DMS153 treated with DMSO at 0.1 percent for 48 hours (cell line): Measurements from ENCODE around the gene PARM1.

Source experiments
- DNase-seq: peaks from one replicate; lab custom pipeline; 2025; ENCODE audit not compliant: unreplicated experiment; lab: John Stamatoyannopoulos, UW

PARM1 gene

DNA sequence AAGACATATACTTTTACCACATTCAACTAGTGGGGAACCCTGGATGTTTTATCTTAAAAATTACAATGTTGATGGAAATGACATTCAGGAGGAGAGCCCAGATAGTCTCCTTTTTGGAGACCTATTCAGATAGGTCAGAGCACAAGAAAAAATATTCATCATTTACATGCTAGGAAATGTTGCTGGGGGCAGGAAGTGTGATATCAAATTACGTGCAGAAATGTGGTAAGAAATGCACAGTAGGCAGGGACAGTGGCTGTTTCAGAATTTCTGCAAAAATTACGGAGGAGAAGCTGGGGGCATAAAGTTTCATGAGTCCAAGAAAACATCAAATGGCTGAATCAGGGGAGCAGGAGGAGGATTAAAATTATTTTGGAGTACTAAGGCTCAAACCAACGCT is 8.2 kb downstream of the PARM1 start:
- DNase-seq = no peak

DNA sequence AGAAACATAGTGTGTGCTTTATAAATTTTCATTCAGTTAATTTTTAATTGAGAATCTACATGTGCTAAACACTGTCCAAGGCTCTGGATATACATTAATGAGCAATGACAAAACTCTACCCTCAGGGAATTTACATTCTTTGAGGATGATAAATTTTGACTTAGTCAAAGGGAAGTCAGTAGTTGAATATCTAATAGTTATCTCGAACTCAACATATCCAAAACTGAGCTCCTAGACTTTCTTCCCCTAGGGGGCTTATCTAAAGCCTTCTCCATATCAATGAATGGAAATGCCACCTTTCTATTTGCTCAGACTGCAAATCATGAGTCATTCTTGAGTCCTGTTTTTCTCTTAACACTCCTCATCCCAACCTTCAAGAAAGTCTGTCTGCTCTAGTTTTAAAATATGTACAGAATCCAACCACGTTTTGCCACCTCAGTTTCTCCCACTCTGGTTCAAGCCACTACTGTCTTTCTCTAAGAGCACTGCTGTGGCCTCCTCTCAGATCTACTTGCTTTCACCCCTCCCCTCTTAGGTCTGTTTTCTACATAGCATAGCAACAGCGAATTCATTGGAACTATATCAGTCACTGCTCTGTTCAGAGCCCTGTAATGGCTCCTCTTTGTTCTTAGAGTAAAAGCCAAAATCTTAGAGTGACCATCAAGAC is 9.5 kb downstream of the PARM1 start:
- no peak for DNase-seq

DNA sequence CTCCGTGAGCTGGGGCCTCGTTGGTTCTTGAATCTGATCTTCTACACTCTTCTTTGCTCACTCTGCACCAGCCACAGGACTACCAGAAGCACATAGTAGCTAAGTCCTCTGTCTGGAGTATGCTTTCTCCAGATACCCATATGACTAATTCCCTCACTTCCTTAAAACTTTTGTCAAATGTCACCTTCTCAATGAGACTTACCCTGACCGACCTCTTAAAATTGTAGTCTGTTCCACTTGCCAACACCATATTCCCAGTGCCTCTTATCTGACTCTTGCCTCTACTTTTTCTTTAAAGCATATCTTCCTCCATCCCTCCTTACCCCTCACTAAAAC is 10.0 kb downstream of the PARM1 start:
- DNase-seq = no peak

DNA sequence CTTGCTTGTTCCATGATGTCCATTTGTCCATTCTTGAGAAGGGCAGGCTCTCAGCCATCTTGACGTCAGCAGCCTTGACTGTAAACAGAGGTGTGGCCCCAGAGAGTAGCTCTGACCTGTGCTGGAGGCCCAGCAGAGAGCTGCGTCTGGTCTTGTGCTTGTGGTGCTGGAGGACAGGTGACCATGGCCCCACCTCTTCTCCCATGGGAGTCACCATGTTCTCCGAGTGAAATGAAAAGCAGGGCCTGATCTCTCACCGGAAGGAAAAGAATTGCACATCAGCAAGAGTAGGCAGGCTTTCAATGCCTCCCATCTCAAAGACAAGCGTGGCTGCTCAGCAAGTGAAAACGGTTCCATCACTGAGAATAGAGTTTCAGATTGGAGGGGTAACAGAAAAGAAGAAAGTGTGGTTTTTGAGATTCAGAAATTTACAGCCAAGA is 11.5 kb downstream of the PARM1 start:
- peak; percentile 24 for DNase-seq

DNA sequence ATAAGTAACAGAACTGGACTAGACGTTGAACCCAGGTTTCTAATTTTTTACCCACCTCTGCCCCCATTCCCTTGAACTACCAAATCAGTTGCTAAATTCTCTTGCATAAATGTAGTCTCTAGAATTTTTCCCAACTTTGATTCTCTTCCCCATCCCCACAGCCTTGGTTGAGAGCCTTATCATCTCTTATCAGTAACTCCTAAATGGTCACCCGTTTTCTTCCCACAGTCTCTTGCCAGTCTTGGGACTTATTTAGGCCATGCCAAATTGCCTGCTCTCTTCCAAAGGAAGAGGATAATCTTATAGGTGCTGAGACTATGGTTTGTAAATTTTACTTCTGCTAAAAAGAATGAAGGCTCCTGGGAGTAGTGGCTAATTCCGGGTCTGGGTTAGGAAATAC is 13.3 kb downstream of the PARM1 start:
- no peak for DNase-seq

DNA sequence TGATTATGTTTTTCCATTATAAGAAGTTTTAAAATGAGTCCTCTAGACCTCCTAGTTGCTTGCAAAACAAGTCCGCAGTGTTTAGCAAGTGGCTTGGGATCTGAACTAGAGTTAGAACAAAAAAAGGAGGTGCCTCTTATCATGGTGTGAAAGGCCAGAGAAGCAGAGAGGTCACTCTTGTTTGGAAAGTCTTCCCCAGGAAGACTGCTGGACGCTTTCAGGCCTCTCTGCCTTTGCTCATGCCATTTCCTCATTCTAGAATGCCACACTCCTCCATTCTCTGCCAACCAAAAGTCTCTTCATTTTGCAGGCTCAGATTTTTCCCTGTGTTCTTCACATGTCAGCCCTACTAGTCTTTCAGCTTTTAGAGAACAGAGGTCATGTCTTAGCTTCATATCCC is 14.9 kb downstream of the PARM1 start:
- DNase-seq = no peak

DNA sequence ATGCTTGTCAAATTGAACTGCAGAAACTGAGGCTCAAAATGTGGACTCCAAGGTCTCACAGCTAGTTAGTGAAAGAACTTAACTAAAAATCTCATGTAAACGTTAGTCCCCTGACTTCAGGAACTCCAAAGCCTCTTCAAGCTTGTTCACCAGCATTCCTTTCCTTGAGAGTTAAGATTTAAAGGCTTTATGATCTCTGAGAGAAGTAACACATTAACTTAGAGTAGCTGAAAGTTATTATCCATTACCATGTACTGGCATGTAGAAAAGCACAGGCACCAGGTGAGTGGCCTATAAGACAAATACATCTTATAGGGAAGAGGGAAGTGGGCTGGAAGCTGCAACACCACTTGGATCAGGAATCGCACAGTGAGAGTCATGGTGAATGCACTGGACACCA is 15.3 kb downstream of the PARM1 start:
- DNase-seq = no peak

DNA sequence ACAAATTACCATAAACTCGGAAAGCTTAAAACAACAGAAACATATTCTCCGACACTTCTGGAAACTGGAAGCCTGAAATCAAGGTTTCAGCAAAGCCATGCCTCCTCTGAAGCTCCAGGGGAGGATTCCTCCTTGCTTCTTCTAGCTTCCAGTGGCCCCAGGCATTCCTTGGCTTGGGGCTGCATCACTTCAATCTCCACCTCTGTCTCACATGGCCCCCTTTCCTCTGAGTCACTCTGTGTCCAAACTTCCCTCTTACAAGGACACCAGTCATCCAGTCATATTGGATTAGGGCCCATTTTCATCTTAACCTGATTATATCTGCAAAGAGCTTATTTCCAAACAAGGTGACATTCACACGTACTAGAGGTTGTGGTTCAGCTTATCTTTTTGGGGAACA is 17.3 kb downstream of the PARM1 start:
- no peak for DNase-seq

DNA sequence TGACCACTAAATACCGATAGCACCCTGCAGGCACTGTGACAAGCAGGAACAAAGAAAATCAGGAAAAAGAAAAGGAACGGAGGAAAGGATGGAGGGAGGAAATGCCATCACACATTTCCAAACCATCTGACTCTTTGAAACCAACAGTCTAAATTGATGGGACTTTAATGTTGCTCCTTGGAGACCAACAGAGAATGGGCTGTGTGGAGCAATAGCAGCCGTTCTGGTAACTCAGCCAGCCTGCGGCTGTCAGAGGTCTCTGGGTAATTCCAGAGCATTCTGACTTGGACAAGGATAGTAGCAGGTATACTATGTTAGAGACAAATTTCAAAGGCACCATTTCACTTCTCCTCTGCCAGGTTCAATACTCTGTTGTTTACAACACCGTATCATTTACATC is 18.0 kb downstream of the PARM1 start:
- DNase-seq = no peak

DNA sequence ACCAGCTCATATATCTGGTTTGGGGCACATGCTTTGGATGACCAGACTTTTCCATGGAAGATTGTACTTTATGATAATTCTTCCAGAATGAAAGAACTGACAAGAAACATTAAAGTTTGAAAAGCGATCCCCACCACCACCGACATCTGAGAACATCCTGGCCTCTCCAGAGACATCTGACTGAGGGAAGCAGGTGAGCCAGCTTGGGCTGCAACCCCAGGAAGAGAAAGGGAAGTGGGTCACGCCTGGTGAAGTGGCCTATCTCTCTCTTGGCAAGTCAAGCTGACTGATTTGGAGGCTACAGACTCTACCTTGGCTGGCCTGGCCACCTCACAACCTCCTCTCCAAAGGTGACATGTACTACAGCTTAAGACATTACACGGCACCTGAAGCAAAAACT is 20.7 kb downstream of the PARM1 start:
- no peak for DNase-seq

DNA sequence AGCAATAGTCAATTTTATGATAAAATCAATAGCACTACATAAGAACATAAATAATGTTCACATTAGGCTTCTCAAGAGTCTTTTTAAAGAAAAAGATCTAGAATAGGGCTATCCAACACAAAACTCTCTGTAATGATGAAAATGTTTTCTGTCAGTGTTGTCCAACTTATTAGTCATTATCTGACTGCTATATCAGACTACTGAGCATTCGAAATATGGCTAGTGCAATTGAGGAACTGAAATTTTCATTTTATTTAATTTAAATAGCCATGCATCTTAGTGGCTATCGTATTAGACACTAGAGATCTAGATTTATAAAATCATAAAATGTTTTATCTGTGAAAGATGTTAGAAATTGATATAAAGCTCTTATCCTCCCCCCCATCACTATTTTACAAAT is 26.0 kb downstream of the PARM1 start:
- DNase-seq = no peak

DNA sequence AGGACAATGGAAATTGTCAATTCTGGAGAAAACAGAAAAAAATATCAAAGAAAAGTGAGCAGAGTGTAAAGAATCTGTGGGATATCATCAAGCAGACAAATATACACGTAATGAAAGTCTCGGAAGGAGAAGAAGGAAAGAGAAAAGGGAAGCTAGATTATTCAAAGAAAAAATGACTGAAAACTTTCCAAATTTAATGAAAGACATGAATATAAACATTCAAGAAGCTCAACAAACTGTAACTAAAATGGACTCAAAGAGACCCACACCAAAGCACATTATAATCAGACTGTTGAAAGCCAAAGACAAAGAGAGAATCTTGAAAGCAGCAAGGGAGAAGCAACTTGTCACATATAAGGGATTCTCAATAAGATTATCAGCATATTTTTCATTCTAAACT is 28.3 kb downstream of the PARM1 start:
- no peak for DNase-seq

DNA sequence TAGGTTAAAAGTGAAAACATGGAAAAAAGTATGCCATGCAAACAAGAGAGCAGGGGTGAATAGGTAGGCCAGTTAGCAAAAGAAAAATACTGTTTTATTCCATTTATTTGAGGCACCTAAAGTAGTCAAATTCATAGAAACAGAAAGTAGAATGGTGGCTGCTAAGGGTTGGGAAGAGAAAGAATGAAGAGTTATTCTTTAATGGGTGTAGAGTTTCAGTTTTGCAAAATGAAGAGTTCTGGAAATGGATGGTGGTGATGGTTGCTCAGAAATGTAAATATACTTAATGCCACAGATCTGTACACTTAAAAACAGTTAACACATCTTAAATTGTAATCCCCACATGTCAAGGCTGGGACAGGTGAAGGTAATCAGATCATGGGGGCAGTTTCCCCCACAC is 29.7 kb downstream of the PARM1 start:
- DNase-seq = no peak

DNA sequence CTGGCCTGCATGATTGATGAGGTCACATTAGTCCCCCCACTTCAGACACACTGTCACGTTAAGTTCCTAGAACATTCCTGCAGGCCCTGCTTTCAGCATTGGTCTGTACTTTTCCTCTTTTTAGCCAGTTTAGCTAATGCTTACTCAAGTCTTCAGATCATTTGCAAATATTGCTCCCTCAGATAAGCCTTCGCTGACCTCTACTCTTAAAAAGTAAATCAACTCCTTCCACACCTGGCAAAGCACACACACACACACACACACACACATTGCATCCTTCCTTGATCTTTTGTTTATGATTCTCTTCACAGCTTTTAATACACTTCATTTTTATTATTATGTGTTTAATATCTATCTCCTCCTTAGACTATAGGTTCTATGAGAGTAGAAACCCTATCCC is 31.4 kb downstream of the PARM1 start:
- no peak for DNase-seq

DNA sequence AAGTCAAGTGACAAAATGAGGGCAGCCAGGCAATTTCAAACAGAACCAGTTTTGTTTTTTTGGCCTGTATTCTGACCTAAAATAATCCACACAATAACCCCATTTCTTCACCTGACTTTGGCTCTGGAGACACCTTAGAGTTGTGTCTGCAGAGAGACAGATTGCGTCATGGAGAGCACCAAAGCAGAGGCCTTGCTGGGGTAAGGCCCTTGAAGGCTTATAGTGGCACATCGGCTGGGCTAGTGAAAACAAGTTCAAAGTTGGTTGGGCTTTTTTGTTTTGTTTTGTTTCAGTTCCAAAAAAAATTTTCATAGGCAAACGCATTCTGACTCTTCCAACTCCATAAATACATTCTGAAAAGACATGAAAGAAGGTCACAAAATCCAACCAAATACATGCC is 34.4 kb downstream of the PARM1 start:
- DNase-seq = no peak

DNA sequence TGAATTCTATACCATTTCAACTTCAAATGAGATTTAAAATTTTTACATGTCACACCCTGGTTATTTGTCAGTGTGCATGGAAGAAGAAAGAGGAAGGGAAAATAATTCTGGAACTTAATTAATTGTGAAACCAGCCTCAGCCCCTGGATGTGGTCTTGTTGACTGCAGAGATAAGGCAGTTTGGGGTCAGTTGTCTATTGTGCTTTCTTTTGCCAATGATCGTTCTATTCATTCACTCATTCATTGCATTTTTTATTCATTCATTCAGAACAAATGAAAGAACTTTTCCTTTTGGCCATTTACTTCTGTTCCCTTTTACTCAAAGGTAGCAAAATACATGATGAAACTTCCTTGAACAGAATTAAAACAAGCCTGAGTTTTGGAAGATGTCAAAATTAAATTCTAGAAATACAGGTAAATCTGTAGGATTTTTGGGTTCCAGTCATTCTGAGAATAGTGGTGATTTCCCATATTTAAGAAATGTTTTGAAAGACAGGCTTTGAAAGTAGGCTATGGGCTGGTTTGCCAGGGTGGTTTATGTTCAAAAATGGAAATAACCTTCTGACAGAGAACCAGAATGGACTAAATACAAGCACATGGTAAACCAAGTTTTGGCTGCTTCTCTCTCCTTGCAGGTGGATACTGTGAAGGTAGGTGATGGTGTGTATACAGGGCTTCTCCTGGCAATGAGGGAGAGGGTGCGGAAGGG is 35.7 kb downstream of the PARM1 start:
- DNase-seq = no peak

DNA sequence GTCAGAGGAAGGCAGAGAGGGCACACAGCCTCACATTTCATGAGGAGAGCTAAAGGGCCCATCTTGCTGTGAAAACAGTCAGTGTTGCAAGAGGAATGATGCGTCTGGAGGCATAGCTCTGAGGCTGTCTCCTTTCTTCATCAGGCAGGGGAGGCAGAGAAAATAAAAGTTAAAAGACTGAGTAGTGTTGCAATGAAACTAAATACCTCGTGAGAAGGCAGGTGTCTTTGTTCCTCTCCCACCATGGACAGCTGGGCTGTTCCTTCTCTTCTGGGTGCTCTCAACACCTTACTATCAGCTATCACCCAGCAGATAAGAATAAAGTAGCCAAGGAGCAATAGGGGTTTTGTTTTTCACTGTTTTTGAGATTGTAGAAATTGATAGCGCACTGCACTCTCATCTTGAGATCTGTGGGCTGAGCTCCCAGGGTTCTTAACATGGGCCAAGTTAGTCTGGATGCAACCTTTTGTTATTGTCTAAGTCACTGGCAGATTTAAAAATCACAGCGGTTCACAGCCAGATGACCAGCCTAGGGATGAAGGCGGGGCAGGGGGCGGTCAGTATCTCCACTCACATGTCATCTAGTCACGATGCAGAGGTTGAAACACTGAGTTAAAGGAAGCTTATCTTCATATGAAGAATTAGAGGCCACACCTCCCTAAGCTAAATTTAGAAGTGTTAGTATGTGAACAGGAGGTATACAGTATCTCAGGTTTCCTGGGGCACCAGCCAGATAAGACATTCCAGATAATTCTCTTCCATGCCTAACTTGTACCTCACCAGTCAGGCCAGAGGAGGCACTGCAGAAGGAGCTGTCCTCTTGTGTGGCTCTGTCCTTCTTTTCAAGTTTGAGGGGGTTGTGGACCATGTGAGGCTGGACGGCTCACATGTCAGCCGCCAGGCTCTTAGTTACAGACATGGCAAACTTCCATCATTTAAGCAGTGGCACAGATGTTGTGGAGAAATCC is 36.9 kb downstream of the PARM1 start:
- no peak for DNase-seq

DNA sequence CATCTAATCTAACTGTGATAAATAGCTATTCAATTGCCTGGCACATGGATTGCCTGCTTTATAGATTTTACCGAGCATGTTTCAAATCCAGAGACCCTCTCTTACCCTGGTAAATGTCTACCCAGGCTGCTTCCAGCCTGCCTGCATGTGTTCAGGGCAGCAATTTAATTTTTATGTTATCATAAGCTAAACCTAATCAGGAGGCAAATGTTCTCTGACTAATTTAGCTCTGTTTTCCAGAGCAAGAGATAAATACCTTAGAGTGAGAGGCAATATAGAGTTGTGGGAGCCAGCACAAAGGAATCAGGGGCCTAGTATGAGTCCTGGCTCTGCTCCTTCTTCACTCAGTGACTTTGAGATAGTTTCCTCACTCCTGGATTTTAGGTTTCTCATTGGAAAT is 37.7 kb downstream of the PARM1 start:
- DNase-seq = no peak

DNA sequence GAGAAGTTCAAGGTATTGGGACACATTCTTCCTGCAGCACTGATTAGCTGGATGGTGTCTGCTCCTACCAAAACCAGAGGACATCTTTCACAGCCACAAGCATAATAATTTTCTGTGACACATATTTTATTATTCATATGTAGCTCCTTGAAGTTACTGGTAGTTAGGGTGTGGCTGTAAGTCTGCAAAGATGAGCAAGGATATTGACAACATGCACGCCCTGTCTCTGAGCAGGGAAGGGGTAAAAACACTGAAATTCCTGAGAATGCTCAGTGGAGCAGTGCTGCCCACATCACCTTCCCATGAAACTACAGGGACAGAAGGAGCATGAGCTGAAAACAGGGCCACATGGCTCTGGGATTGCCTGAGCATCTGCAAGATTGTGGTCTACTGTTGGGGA is 38.9 kb downstream of the PARM1 start:
- DNase-seq = no peak

DNA sequence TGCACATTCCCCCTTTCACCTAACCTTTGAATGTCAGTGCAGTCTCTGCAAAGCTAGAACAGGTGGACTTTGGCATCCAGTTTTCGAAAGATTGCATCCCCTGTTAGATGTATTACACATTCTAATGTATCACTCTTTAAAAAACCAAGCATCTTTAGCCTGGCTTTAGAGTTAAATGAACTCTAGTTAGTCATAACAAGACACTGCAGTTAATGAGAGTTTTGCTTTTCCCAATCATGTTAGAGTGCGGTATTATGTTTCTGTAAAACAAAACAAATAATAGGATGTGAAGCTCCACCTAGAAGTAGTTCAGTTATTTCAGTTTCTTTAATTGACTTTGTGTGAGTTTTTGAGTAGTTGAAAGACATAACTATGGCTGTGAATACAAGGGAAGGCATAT is 42.2 kb downstream of the PARM1 start:
- no peak for DNase-seq

DNA sequence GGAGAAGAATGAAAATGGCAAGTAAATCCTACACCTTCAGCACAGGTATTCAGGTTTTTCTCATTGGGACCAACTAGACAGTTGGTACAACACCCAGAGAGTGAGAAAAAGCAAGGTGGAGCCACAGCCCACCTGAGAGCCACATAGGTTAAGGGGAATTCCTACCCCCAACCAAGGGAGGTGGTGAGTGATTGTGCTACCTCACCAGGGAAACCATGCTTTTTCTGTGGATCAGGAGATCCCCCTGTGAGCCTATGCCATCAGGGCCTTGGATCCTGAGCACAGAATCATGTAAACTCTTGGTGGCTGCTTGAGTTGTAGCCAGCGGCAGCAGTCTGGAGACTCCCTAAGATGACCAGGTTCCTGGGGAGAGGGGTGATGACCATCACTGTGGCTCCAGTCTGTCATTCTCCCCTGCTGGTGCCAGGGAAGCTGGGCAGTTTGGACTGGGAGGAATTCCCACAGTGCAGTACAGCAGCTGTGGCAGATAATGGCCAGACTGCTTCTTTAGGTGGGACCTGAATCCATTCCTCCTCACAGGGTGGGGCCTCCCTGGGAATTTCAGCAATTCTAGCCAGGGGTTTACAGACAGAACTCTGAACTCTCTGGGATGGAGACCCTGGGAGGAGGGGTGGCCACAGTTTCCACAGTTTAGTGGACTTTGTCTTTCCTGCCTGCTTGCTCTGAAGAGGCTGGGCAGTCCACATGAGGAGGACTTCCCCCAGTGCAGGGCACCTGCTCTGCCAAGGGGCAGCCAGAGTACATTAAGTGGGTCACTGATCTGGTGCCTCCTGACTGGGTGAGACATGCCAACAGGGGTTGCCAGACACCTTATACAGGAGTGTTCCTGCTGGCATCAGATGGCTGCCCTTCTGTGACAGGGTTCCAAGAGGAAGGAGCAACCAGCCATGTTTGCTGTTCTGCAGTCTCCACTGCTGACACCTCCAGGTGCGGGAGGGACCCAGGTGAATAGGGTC is 43.2 kb downstream of the PARM1 start:
- DNase-seq = no peak
